Endothelial cell of umbilical vein (primary cell): ENCODE measurements around the gene YWHAG. TPM values are rescaled to one million over a fixed set of nuclear protein-coding genes. Genes with fewer than 3 reads are reported as not detected.
"Not testable (repeated sequence)": the region's sequence is repeated elsewhere in the genome, so short reads cannot be mapped to it uniquely, and the experiment has no call there.

Experiments
- BruUV-seq: library from RNA; stranded (reverse); fragments of 400-500 nt; replicated peaks from 2 replicates; lab custom pipeline; 2021; lab: Mats Ljungman, UMichigan
- CTCF ChIA-PET: fragments of 300-600, 350-600 bp; sonication (Branson Sonifier 250); formaldehyde crosslinking; loops from one replicate; lab custom pipeline; 2021; ENCODE audit warnings: antibody characterized with exemption, inconsistent platforms; lab: Charles Lee
- POLR2A ChIA-PET: fragments of 300-600, 350-600 bp; sonication (Branson Sonifier 250); formaldehyde crosslinking; loops from one replicate; lab custom pipeline; 2021; ENCODE audit warnings: antibody characterized with exemption, inconsistent platforms; lab: Charles Lee
- DNase-seq: peaks from one replicate; pipeline ENCODE4 v3.0.0-alpha.2; 2011; ENCODE audit warnings: low read depth, low spot score
- FAIRE-seq: peaks from 2 replicates; lab custom pipeline; 2011; peaks lifted over from hg19 to GRCh38; lab: Jason Lieb, UNC
- H2AFZ ChIP-seq: 2 replicates; pipeline ENCODE4 v1.6.0; 2012; ENCODE audit warnings: low read depth, low read length, control low read depth, inconsistent platforms
- H3K27ac ChIP-seq: 2 replicates; pipeline ENCODE4 v1.5.1; 2011; ENCODE audit warnings: low read depth, mild to moderate bottlenecking, control low read depth, low read length, moderate library complexity; ENCODE audit not compliant: insufficient read depth
- H3K27me3 ChIP-seq, 2 experiments: 2 replicates each; pipeline versions ENCODE4 v1.6.0 to v1.6.1; 2011; ENCODE audit warnings: low read length in 2 of 2, mixed read lengths in 1 of 2; ENCODE audit not compliant: control insufficient read depth in 2 of 2, insufficient read depth in 2 of 2
- H3K36me3 ChIP-seq, 2 experiments: 2 replicates in 1 of 2; 3 replicates in 1 of 2; pipeline ENCODE4 v1.5.1; 2011; ENCODE audit warnings: low read length in 2 of 2, mild to moderate bottlenecking in 1 of 2, moderate library complexity in 1 of 2; ENCODE audit not compliant: control insufficient read depth in 2 of 2, insufficient read depth in 2 of 2; ENCODE audit errors: extremely low read depth in 1 of 2
- H3K4me1 ChIP-seq: 3 replicates; pipeline ENCODE4 v1.5.1; 2011; ENCODE audit warnings: mild to moderate bottlenecking, low read length; ENCODE audit not compliant: control insufficient read depth, insufficient read depth; ENCODE audit errors: extremely low read depth
- H3K4me2 ChIP-seq: 2 replicates; pipeline ENCODE4 v1.6.1; 2011; ENCODE audit warnings: low read length, control low read depth, mixed read lengths; ENCODE audit not compliant: insufficient read depth
- H3K4me3 ChIP-seq, 3 experiments: fragments of 200-600 bp in 1 of 3; sonication (generic), shearing (Covaris generic) in 1 of 3; replicated peaks in 1 of 3; 2 replicates each; pipeline ENCODE4 v1.5.1; 2011 to 2016; ENCODE audit warnings: control low read depth in 3 of 3, low read length in 3 of 3, mild to moderate bottlenecking in 2 of 3, inconsistent platforms in 1 of 3, low read depth in 1 of 3, moderate library complexity in 1 of 3; ENCODE audit not compliant: insufficient read depth in 1 of 3
- H3K79me2 ChIP-seq: 2 replicates; pipeline ENCODE4 v1.6.0; 2012; ENCODE audit warnings: low read length, inconsistent platforms; ENCODE audit not compliant: control insufficient read depth, insufficient read depth
- H3K9ac ChIP-seq: replicated peaks from 2 replicates; pipeline ENCODE3; 2011; ENCODE audit warnings: low read length, control low read depth; ENCODE audit not compliant: insufficient read depth; ENCODE audit errors: extremely low read depth
- H3K9me1 ChIP-seq: replicated peaks from 3 replicates; pipeline ENCODE4 v1.6.0; 2011; ENCODE audit warnings: mild to moderate bottlenecking, low read length; ENCODE audit not compliant: control insufficient read depth, insufficient read depth; ENCODE audit errors: extremely low read depth
- H3K9me3 ChIP-seq: replicated peaks from 2 replicates; pipeline ENCODE4 v1.5.1; 2012; ENCODE audit warnings: low read length, inconsistent platforms; ENCODE audit not compliant: control insufficient read depth, insufficient read depth
- H4K20me1 ChIP-seq: replicated peaks from 2 replicates; pipeline ENCODE3; 2011; ENCODE audit warnings: mild to moderate bottlenecking, low read length; ENCODE audit not compliant: control insufficient read depth, insufficient read depth; ENCODE audit errors: extremely low read depth
- EZH2 ChIP-seq: IDR thresholded peaks from 2 replicates; pipeline ENCODE4 v1.6.1; 2012; ENCODE audit warnings: borderline replicate concordance, low read depth, mild to moderate bottlenecking, moderate library complexity, low read length, inconsistent platforms; ENCODE audit not compliant: severe bottlenecking
- FOS ChIP-seq: IDR thresholded peaks from 2 replicates; pipeline ENCODE4 v1.6.1; 2011; ENCODE audit warnings: mild to moderate bottlenecking, low read length, moderate library complexity, borderline replicate concordance; ENCODE audit not compliant: insufficient read depth
- GATA2 ChIP-seq: IDR thresholded peaks from 2 replicates; pipeline ENCODE4 v1.7.0; 2011; ENCODE audit warnings: low read depth, mild to moderate bottlenecking, moderate library complexity, mixed read lengths, low read length; ENCODE audit not compliant: insufficient read length, insufficient read depth
- JUN ChIP-seq: IDR thresholded peaks from 2 replicates; pipeline ENCODE4 v1.6.1; 2011; ENCODE audit warnings: borderline replicate concordance, low read depth; ENCODE audit not compliant: insufficient read length, insufficient read depth
- MYC ChIP-seq: IDR thresholded peaks from one replicate; pipeline ENCODE4 v1.6.1; 2011; ENCODE audit warnings: mild to moderate bottlenecking, low read depth, low read length
- POLR2A ChIP-seq: IDR thresholded peaks from 2 replicates; pipeline ENCODE4 v1.6.1; 2012; ENCODE audit warnings: low read depth, mild to moderate bottlenecking, control low read depth, low read length
- POLR2AphosphoS5 ChIP-seq: IDR thresholded peaks from 2 replicates; pipeline ENCODE4 v1.6.1; 2012; ENCODE audit warnings: low read depth, mild to moderate bottlenecking, control low read depth, low read length, moderate library complexity; ENCODE audit not compliant: insufficient read depth
- dilution Hi-C: fragments of 300-500 bp; cut with MboI; formaldehyde crosslinking; loops from one replicate; pipeline ENCODE4 v1.15.0; 2019; ENCODE audit warnings: low sequenced_read_pairs; ENCODE audit not compliant: extremely low pct_ligation_motif_present
- intact Hi-C: fragments of 100-400 bp; cut with micrococcal nuclease; formaldehyde crosslinking; loops from one replicate; pipeline ENCODE4 v1.10.0; 2022
- polyA plus RNA-seq, 4 experiments: library from polyadenylated mRNA; depleted of rRNA in 3 of 4; stranded (reverse) in 3 of 4; unstranded in 1 of 4; fragments of >200 nt; gene quantifications; 2 replicates each; pipeline versions ENCODE4 v1.2.1 to v1.2.3, GENCODE V29; 2011 to 2012; ENCODE audit warnings: missing spikeins in 1 of 4
- total RNA-seq: library from RNA; stranded (reverse); gene quantifications from 2 replicates; pipeline ENCODE4 v1.2.3, GENCODE V29; 2021
- TF ChIP-seq, protein P1 (sequence below), 2 donors: IDR thresholded peaks; 1 replicate in 1 of 2; 2 replicates in 1 of 2; pipeline ENCODE4 v1.5.1; 2011; ENCODE audit warnings: low read length in 2 of 2, mild to moderate bottlenecking in 2 of 2, moderate library complexity in 2 of 2, control low read depth in 1 of 2, inconsistent platforms in 1 of 2, low read depth in 1 of 2; ENCODE audit not compliant: insufficient read depth in 1 of 2; ENCODE audit errors: extremely low read depth in 1 of 2
- TF ChIP-seq, protein P2 (sequence below): IDR thresholded peaks from 2 replicates; pipeline ENCODE4 v1.6.1; 2011; ENCODE audit not compliant: insufficient read depth, insufficient read length

YWHAG gene
- total and polyA plus RNA-seq, 2 donors (not counting 3 experiments of a cell fraction or from before 2014, with no cell fraction given), result 55.6 to 205 TPM

DNA sequence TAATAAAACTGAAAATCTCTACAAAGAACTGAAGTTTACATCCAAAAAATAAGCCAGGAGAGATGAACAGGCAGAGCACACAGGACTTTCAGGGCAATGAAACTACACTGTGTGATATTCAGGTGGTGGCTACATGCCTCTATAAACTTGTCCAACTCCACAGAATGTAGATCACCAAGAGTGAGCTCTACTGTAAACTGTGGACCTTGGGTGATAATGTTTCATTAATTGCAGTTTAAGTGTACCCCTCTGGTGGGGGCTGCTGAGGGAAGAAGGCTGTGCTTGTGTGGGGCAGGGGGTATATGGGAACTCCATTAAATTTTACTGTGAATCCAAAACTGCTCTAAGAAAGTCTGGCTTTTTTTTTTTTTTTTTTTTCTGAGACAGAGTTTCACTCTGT, 22.7 kb downstream of the YWHAG start:
- Histone ChIP-seq H3K9ac (no peak overlapping the region), H3K36me3 (peaks cover 3 to 16% of the 10 kb centered on the region in 2 experiments), H3K4me3 (no peak overlapping the region), H2AFZ (no peak overlapping the region), H4K20me1 (peaks cover 23% of the 10 kb centered on the region), H3K79me2 (peaks cover 98% of the 10 kb centered on the region), H3K27ac (no peak overlapping the region), H3K9me1 (no peaks in the 10 kb centered on the region), H3K4me1 (peaks cover 7% of the 10 kb centered on the region), H3K9me3 (no peaks in the 10 kb centered on the region), H3K27me3 (no peaks in the 10 kb centered on the region), H3K4me2 (no peak overlapping the region)
- TF ChIP-seq POLR2AphosphoS5 (no peak), GATA2 (no peak), JUN (no peak), POLR2A (no peak), EZH2 (no peak), FOS (no peak), MYC (no peak)
- TF ChIP-seq, protein P1, sequence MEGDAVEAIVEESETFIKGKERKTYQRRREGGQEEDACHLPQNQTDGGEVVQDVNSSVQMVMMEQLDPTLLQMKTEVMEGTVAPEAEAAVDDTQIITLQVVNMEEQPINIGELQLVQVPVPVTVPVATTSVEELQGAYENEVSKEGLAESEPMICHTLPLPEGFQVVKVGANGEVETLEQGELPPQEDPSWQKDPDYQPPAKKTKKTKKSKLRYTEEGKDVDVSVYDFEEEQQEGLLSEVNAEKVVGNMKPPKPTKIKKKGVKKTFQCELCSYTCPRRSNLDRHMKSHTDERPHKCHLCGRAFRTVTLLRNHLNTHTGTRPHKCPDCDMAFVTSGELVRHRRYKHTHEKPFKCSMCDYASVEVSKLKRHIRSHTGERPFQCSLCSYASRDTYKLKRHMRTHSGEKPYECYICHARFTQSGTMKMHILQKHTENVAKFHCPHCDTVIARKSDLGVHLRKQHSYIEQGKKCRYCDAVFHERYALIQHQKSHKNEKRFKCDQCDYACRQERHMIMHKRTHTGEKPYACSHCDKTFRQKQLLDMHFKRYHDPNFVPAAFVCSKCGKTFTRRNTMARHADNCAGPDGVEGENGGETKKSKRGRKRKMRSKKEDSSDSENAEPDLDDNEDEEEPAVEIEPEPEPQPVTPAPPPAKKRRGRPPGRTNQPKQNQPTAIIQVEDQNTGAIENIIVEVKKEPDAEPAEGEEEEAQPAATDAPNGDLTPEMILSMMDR (IDR thresholded peaks at IDR 0.05; ENCODE audit: extremely low read depth in 1 of 2, insufficient read depth in 1 of 2, low read depth in 1 of 2, low read length in 2 of 2), result no peak
- TF ChIP-seq, protein P2, sequence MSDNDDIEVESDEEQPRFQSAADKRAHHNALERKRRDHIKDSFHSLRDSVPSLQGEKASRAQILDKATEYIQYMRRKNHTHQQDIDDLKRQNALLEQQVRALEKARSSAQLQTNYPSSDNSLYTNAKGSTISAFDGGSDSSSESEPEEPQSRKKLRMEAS, result no peak
- FAIRE-seq (no peak), DNase-seq (no peak)
- CTCF ChIA-PET, result no interaction called here
- POLR2A ChIA-PET, result interaction anchor here (1.5 kb wide), 1 partner anchor 10 kb away, joined by 3 read pairs; no protein-coding TSS in a partner anchor
- BruUV-seq, result no TSS peak
- dilution Hi-C loops (no loop called here), intact Hi-C loops (no loop called here)

DNA sequence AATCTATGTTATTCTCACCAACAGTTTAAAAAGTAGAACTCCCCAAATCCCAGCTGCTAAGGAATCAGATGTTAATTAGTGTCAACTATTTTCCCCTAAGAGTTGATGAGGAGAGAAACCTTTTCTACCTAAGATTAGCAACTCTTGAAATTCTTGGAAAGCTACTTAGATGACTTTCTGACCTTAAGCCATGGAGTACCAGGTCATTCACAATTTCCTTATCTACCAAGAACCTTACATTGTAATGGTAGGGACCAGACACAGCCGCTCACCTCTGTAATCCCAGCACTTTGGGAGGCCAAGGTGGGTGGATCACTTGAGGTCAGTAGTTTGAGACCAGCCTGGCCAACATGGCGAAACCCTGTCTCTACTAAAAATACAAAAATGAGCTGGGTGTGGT, 23.4 kb downstream of the YWHAG start:
- H3K4me1 ChIP-seq, H3K27me3 ChIP-seq, H3K9me1 ChIP-seq, BruUV-seq, H3K9me3 ChIP-seq, FAIRE-seq, H3K4me3 ChIP-seq, dilution Hi-C loops, intact Hi-C loops, H3K27ac ChIP-seq, DNase-seq, H3K9ac ChIP-seq, H2AFZ ChIP-seq, H3K4me2 ChIP-seq: not testable (repeated sequence)
- peaks cover 23% of the 10 kb centered on the region for H4K20me1 ChIP-seq
- CTCF ChIA-PET, result interaction anchor here (1.3 kb wide), 1 partner anchor 9 kb away, joined by 3 read pairs; no protein-coding TSS in a partner anchor
- peaks cover 3 to 16% of the 10 kb centered on the region in 2 experiments for H3K36me3 ChIP-seq
- H3K79me2 ChIP-seq, result peaks cover 98% of the 10 kb centered on the region
- POLR2A ChIA-PET, result interaction anchor here (1.5 kb wide), 1 partner anchor 9 kb away, joined by 3 read pairs; no protein-coding TSS in a partner anchor
